Endothelial cell of umbilical vein (primary cell): Measurements from ENCODE around the gene CHL1. TPM values are rescaled to one million over a fixed set of nuclear protein-coding genes. Genes with fewer than 3 reads are reported as not detected.

ENCODE experiments used
- BruUV-seq: library from RNA; stranded (reverse); fragments of 400-500 nt; replicated peaks from 2 replicates; lab custom pipeline; 2021; lab: Mats Ljungman, UMichigan
- CTCF ChIA-PET: fragments of 300-600, 350-600 bp; sonication (Branson Sonifier 250); formaldehyde crosslinking; loops from one replicate; lab custom pipeline; 2021; ENCODE audit warnings: antibody characterized with exemption, inconsistent platforms; lab: Charles Lee
- POLR2A ChIA-PET: fragments of 300-600, 350-600 bp; sonication (Branson Sonifier 250); formaldehyde crosslinking; loops from one replicate; lab custom pipeline; 2021; ENCODE audit warnings: antibody characterized with exemption, inconsistent platforms; lab: Charles Lee
- DNase-seq: peaks from one replicate; pipeline ENCODE4 v3.0.0-alpha.2; 2011; ENCODE audit warnings: low read depth, low spot score
- FAIRE-seq: peaks from 2 replicates; lab custom pipeline; 2011; peaks lifted over from hg19 to GRCh38; lab: Jason Lieb, UNC
- H2AFZ ChIP-seq: 2 replicates; pipeline ENCODE4 v1.6.0; 2012; ENCODE audit warnings: low read depth, low read length, control low read depth, inconsistent platforms
- H3K27ac ChIP-seq: 2 replicates; pipeline ENCODE4 v1.5.1; 2011; ENCODE audit warnings: low read depth, mild to moderate bottlenecking, control low read depth, low read length, moderate library complexity; ENCODE audit not compliant: insufficient read depth
- H3K27me3 ChIP-seq, 2 experiments: 2 replicates each; pipeline versions ENCODE4 v1.6.0 to v1.6.1; 2011; ENCODE audit warnings: low read length in 2 of 2, mixed read lengths in 1 of 2; ENCODE audit not compliant: control insufficient read depth in 2 of 2, insufficient read depth in 2 of 2
- H3K36me3 ChIP-seq, 2 experiments: 2 replicates in 1 of 2; 3 replicates in 1 of 2; pipeline ENCODE4 v1.5.1; 2011; ENCODE audit warnings: low read length in 2 of 2, mild to moderate bottlenecking in 1 of 2, moderate library complexity in 1 of 2; ENCODE audit not compliant: control insufficient read depth in 2 of 2, insufficient read depth in 2 of 2; ENCODE audit errors: extremely low read depth in 1 of 2
- H3K4me1 ChIP-seq: 3 replicates; pipeline ENCODE4 v1.5.1; 2011; ENCODE audit warnings: mild to moderate bottlenecking, low read length; ENCODE audit not compliant: control insufficient read depth, insufficient read depth; ENCODE audit errors: extremely low read depth
- H3K4me2 ChIP-seq: 2 replicates; pipeline ENCODE4 v1.6.1; 2011; ENCODE audit warnings: low read length, control low read depth, mixed read lengths; ENCODE audit not compliant: insufficient read depth
- H3K4me3 ChIP-seq, 3 experiments: fragments of 200-600 bp in 1 of 3; sonication (generic), shearing (Covaris generic) in 1 of 3; replicated peaks in 1 of 3; 2 replicates each; pipeline ENCODE4 v1.5.1; 2011 to 2016; ENCODE audit warnings: control low read depth in 3 of 3, low read length in 3 of 3, mild to moderate bottlenecking in 2 of 3, inconsistent platforms in 1 of 3, low read depth in 1 of 3, moderate library complexity in 1 of 3; ENCODE audit not compliant: insufficient read depth in 1 of 3
- H3K79me2 ChIP-seq: 2 replicates; pipeline ENCODE4 v1.6.0; 2012; ENCODE audit warnings: low read length, inconsistent platforms; ENCODE audit not compliant: control insufficient read depth, insufficient read depth
- H3K9ac ChIP-seq: replicated peaks from 2 replicates; pipeline ENCODE3; 2011; ENCODE audit warnings: low read length, control low read depth; ENCODE audit not compliant: insufficient read depth; ENCODE audit errors: extremely low read depth
- H3K9me1 ChIP-seq: replicated peaks from 3 replicates; pipeline ENCODE4 v1.6.0; 2011; ENCODE audit warnings: mild to moderate bottlenecking, low read length; ENCODE audit not compliant: control insufficient read depth, insufficient read depth; ENCODE audit errors: extremely low read depth
- H3K9me3 ChIP-seq: replicated peaks from 2 replicates; pipeline ENCODE4 v1.5.1; 2012; ENCODE audit warnings: low read length, inconsistent platforms; ENCODE audit not compliant: control insufficient read depth, insufficient read depth
- H4K20me1 ChIP-seq: replicated peaks from 2 replicates; pipeline ENCODE3; 2011; ENCODE audit warnings: mild to moderate bottlenecking, low read length; ENCODE audit not compliant: control insufficient read depth, insufficient read depth; ENCODE audit errors: extremely low read depth
- CTCF ChIP-seq, 2 donors: IDR thresholded peaks; 1 replicate in 1 of 2; 2 replicates in 1 of 2; pipeline ENCODE4 v1.5.1; 2011; ENCODE audit warnings: low read length in 2 of 2, mild to moderate bottlenecking in 2 of 2, moderate library complexity in 2 of 2, control low read depth in 1 of 2, inconsistent platforms in 1 of 2, low read depth in 1 of 2; ENCODE audit not compliant: insufficient read depth in 1 of 2; ENCODE audit errors: extremely low read depth in 1 of 2
- EZH2 ChIP-seq: IDR thresholded peaks from 2 replicates; pipeline ENCODE4 v1.6.1; 2012; ENCODE audit warnings: borderline replicate concordance, low read depth, mild to moderate bottlenecking, moderate library complexity, low read length, inconsistent platforms; ENCODE audit not compliant: severe bottlenecking
- FOS ChIP-seq: IDR thresholded peaks from 2 replicates; pipeline ENCODE4 v1.6.1; 2011; ENCODE audit warnings: mild to moderate bottlenecking, low read length, moderate library complexity, borderline replicate concordance; ENCODE audit not compliant: insufficient read depth
- GATA2 ChIP-seq: IDR thresholded peaks from 2 replicates; pipeline ENCODE4 v1.7.0; 2011; ENCODE audit warnings: low read depth, mild to moderate bottlenecking, moderate library complexity, mixed read lengths, low read length; ENCODE audit not compliant: insufficient read length, insufficient read depth
- JUN ChIP-seq: IDR thresholded peaks from 2 replicates; pipeline ENCODE4 v1.6.1; 2011; ENCODE audit warnings: borderline replicate concordance, low read depth; ENCODE audit not compliant: insufficient read length, insufficient read depth
- MAX ChIP-seq: IDR thresholded peaks from 2 replicates; pipeline ENCODE4 v1.6.1; 2011; ENCODE audit not compliant: insufficient read depth, insufficient read length
- MYC ChIP-seq: IDR thresholded peaks from one replicate; pipeline ENCODE4 v1.6.1; 2011; ENCODE audit warnings: mild to moderate bottlenecking, low read depth, low read length
- POLR2A ChIP-seq: IDR thresholded peaks from 2 replicates; pipeline ENCODE4 v1.6.1; 2012; ENCODE audit warnings: low read depth, mild to moderate bottlenecking, control low read depth, low read length
- POLR2AphosphoS5 ChIP-seq: IDR thresholded peaks from 2 replicates; pipeline ENCODE4 v1.6.1; 2012; ENCODE audit warnings: low read depth, mild to moderate bottlenecking, control low read depth, low read length, moderate library complexity; ENCODE audit not compliant: insufficient read depth
- dilution Hi-C: fragments of 300-500 bp; cut with MboI; formaldehyde crosslinking; loops from one replicate; pipeline ENCODE4 v1.15.0; 2019; ENCODE audit warnings: low sequenced_read_pairs; ENCODE audit not compliant: extremely low pct_ligation_motif_present
- intact Hi-C: fragments of 100-400 bp; cut with micrococcal nuclease; formaldehyde crosslinking; loops from one replicate; pipeline ENCODE4 v1.10.0; 2022
- polyA plus RNA-seq, 4 experiments: library from polyadenylated mRNA; depleted of rRNA in 3 of 4; stranded (reverse) in 3 of 4; unstranded in 1 of 4; fragments of >200 nt; gene quantifications; 2 replicates each; pipeline versions ENCODE4 v1.2.1 to v1.2.3, GENCODE V29; 2011 to 2012; ENCODE audit warnings: missing spikeins in 1 of 4
- total RNA-seq: library from RNA; stranded (reverse); gene quantifications from 2 replicates; pipeline ENCODE4 v1.2.3, GENCODE V29; 2021

The CHL1 gene
- total and polyA plus RNA-seq, 2 donors (not counting 3 experiments of a cell fraction or from before 2014, with no cell fraction given) = not detected

GRCh38 chr3:435161-435560 is 238.6 kb downstream of the CHL1 start:
- DNase-seq (no peak), FAIRE-seq (no peak)
- no peaks in the 10 kb centered on the region for H3K27me3 ChIP-seq
- H4K20me1 ChIP-seq = no peaks in the 10 kb centered on the region
- H3K9ac ChIP-seq = no peak overlapping the region
- CTCF ChIA-PET = no interaction called here
- intact Hi-C loops = no loop called here
- H3K9me1 ChIP-seq = no peaks in the 10 kb centered on the region
- H3K36me3 ChIP-seq = no peaks in the 10 kb centered on the region
- no peaks in the 10 kb centered on the region for H3K79me2 ChIP-seq
- TF ChIP-seq POLR2AphosphoS5 (no peak), EZH2 (no peak)
- peaks cover 3% of the 10 kb centered on the region for H3K9me3 ChIP-seq
- no peak overlapping the region for H3K4me3 ChIP-seq
- no peak overlapping the region for H3K27ac ChIP-seq
- dilution Hi-C loops = no loop called here
- no peak overlapping the region for H2AFZ ChIP-seq
- no peak overlapping the region for H3K4me2 ChIP-seq
- no TSS peak for BruUV-seq
- POLR2A ChIA-PET = no interaction called here
- H3K4me1 ChIP-seq = no peaks in the 10 kb centered on the region

- Histone ChIP-seq H3K9me3 (peaks cover 3% of the 10 kb centered on the region), H3K36me3 (no peaks in the 10 kb centered on the region), H4K20me1 (no peaks in the 10 kb centered on the region), H3K27me3 (no peaks in the 10 kb centered on the region), H3K27ac (no peak overlapping the region), H3K4me2 (no peak overlapping the region), H3K4me3 (no peak overlapping the region), H2AFZ (no peak overlapping the region), H3K9ac (no peak overlapping the region), H3K79me2 (no peaks in the 10 kb centered on the region), H3K4me1 (no peaks in the 10 kb centered on the region), H3K9me1 (no peaks in the 10 kb centered on the region)
- BruUV-seq = no TSS peak
- POLR2A ChIA-PET = no interaction called here
- intact Hi-C loops (no loop called here), dilution Hi-C loops (no loop called here)
- CTCF ChIA-PET = no interaction called here
- TF ChIP-seq POLR2AphosphoS5 (no peak), POLR2A (no peak), CTCF (IDR thresholded peaks at IDR 0.05; ENCODE audit: extremely low read depth in 1 of 2, insufficient read depth in 1 of 2, low read depth in 1 of 2, low read length in 2 of 2) (no peak), FOS (no peak), MYC (no peak), EZH2 (no peak), MAX (no peak), GATA2 (no peak), JUN (no peak)
- DNase-seq (no peak), FAIRE-seq (no peak)
These were observed 239.5 kb downstream of the CHL1 start for GRCh38 chr3:436053-436452.
